ENCODE data around the gene GNPTAB. TPM values are rescaled to one million over a fixed set of nuclear protein-coding genes. Genes with fewer than 3 reads are reported as not detected.
"Not testable (repeated sequence)": the region's sequence is repeated elsewhere in the genome, so short reads cannot be mapped to it uniquely, and the experiment has no call there.

GNPTAB gene
- total and polyA plus RNA-seq, 11 donors: 18.0 to 61.2 (median 44.9) TPM

DNA sequence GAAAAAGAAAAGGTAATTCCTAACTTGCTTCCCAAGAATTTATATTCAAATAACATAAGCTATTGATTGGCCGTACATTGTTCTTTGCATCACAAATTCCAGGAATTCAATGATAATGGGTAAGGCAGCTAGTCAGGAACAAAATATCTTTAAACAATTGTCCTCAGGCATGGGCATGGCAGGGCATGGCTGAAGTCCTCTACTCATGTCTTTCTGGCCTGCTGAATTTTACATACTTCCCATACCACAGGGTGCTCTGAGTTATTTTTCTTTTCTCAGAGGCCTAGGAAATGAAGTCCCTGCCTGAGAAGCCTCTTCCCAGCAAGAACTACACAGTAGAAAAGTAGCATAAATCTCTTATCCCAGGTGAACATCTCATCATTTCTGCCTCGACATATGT lies 31.5 kb upstream of the GNPTAB start:
- Histone ChIP-seq H3K27me3 (no peaks in the 10 kb centered on the region), H3K4me1 (peaks cover 0 to 26% (median 0%) of the 10 kb centered on the region in 12 donors), H3K27ac (no peak overlapping the region), H3K36me3 (no peaks in the 10 kb centered on the region), H3K9me3 (peaks cover 0 to 8% (median 0%) of the 10 kb centered on the region in 12 donors), H3K4me3 (no peak overlapping the region)
- WGBS, 4 donors: 92 to 98% (median 97%) methylated on average over 2 of the region's 2 CpGs
- intact Hi-C loops (cut with DNase I): no loop called here
- DNase-seq: no peak
- TF ChIP-seq, protein P1, sequence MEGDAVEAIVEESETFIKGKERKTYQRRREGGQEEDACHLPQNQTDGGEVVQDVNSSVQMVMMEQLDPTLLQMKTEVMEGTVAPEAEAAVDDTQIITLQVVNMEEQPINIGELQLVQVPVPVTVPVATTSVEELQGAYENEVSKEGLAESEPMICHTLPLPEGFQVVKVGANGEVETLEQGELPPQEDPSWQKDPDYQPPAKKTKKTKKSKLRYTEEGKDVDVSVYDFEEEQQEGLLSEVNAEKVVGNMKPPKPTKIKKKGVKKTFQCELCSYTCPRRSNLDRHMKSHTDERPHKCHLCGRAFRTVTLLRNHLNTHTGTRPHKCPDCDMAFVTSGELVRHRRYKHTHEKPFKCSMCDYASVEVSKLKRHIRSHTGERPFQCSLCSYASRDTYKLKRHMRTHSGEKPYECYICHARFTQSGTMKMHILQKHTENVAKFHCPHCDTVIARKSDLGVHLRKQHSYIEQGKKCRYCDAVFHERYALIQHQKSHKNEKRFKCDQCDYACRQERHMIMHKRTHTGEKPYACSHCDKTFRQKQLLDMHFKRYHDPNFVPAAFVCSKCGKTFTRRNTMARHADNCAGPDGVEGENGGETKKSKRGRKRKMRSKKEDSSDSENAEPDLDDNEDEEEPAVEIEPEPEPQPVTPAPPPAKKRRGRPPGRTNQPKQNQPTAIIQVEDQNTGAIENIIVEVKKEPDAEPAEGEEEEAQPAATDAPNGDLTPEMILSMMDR (IDR thresholded peaks at IDR 0.05): no peak
- no peak for TF ChIP-seq POLR2A (IDR thresholded peaks at IDR 0.05)
- ATAC-seq: no peak

DNA sequence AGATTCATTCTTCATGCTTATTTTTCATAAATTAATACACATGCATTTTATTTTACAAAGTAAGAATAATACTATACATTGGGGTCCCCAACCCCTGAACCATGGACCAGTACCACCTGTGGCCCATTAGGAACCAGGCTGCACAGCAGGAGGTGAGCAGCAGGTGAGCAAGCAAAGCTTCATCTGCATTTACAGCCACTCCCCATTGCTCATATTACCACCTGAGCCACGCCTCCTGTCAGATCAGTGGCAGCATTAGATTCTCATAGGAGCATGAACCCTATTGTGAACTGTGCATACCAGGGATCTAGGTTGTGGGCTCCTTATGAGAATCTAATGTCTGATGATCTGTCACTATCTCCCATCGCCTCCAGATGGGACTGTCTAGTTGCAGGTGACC lies 30.9 kb upstream of the GNPTAB start:
- intact Hi-C loops (cut with DNase I); ATAC-seq; H3K36me3 ChIP-seq; DNase-seq; H3K9me3 ChIP-seq; H3K27me3 ChIP-seq; H3K4me3 ChIP-seq; H3K27ac ChIP-seq: not testable (repeated sequence)
- H3K4me1 ChIP-seq: peaks cover 0 to 32% (median 1%) of the 10 kb centered on the region in 12 donors
- 92 to 96% (median 93%) methylated on average over 2 of the region's 2 CpGs for WGBS, 4 donors

DNA sequence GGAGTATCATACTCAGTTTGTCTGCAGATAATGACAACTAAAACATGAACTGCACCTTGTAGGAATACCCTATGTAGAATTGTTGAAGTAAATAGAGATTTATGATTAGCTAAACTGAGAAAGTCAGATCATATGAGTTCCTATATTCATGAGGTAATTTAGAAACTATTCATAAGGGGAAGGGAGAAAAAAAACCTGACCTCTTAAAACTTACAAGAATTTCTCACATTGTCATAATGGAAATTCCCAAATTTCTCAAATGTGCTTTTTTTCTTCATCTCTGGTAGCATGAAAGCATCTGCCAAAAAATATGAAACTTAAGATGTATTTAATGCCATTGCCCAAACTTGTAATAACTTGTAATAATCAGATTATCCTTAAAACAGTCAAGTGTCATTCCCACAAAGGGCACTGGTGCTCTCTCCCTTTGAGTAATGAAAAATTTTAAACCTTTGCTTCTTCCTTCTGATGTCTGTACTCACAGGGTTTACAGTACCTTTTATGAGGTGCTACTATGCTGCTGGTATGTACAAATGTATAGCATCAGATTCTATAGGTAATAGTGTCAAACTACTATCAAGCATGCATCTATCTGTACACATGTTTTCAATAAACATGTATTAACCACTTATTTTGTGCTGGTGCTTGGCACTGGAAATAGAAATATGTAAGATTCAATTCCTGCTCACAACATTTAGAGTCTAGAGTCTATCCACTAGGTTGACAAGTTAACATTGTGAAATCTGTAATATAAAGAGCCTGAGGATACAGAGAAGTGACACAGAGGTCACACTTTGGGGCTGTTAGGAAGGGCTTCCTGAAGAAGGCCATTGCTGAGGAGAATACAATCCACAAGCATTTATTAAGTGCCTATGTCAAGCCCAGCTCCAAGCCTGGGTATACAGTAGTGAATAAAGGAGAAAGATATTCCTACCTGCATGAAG lies 29.2 kb upstream of the GNPTAB start:
- H3K27ac ChIP-seq: peak overlapping the region in 1 of 12 donors; percentile 64
- H3K4me3 ChIP-seq: no peak overlapping the region
- no peaks in the 10 kb centered on the region for H3K9me3 ChIP-seq
- DNase-seq (no peak), ATAC-seq (no peak)
- TF ChIP-seq, protein P1 (IDR thresholded peaks at IDR 0.05): no peak
- no peak for TF ChIP-seq POLR2A (IDR thresholded peaks at IDR 0.05)
- peaks cover 0 to 40% (median 2%) of the 10 kb centered on the region in 12 donors for H3K4me1 ChIP-seq
- H3K36me3 ChIP-seq: no peaks in the 10 kb centered on the region
- H3K27me3 ChIP-seq: no peaks in the 10 kb centered on the region
- intact Hi-C loops (cut with DNase I): no loop called here

DNA sequence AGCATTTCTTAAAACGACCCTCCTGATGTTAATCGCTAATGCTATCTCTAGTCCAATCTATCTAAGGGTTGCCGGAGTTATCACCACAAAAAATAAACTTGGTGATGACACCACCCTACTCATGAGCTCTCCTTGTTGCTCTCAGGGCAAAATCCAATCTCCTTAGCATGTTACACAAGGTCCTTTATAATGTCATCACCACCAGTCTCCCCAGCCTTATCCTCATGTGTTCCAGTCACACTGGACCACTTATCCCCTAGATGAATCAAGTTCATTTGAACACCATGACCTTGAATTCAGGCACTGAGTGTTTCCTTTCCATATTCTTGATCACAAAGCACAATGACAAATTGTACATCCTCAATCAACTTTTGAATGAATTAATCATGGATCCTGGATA lies 27.6 kb upstream of the GNPTAB start:
- intact Hi-C loops (cut with DNase I): no loop called here
- DNase-seq: no peak
- Histone ChIP-seq H3K27ac (no peak overlapping the region), H3K9me3 (no peaks in the 10 kb centered on the region), H3K36me3 (no peaks in the 10 kb centered on the region), H3K4me3 (no peak overlapping the region), H3K4me1 (peaks cover 0 to 46% (median 2%) of the 10 kb centered on the region in 12 donors), H3K27me3 (no peaks in the 10 kb centered on the region)
- no peak for ATAC-seq
- 88 to 92% (median 89%) methylated on average over 3 of the region's 3 CpGs for WGBS, 4 donors
- no peak for TF ChIP-seq POLR2A (IDR thresholded peaks at IDR 0.05)
- TF ChIP-seq, protein P1 (IDR thresholded peaks at IDR 0.05): no peak
